HG03280 (cell line): ENCODE data around the gene SMAD5.

ENCODE experiments used
- ATAC-seq: cut with Tn5 transposase; IDR thresholded peaks from one replicate; pipeline ENCODE4 v1.9.1; 2021; ENCODE audit warnings: mild to moderate bottlenecking, moderate library complexity; ENCODE audit not compliant: unreplicated experiment

The SMAD5 gene

DNA sequence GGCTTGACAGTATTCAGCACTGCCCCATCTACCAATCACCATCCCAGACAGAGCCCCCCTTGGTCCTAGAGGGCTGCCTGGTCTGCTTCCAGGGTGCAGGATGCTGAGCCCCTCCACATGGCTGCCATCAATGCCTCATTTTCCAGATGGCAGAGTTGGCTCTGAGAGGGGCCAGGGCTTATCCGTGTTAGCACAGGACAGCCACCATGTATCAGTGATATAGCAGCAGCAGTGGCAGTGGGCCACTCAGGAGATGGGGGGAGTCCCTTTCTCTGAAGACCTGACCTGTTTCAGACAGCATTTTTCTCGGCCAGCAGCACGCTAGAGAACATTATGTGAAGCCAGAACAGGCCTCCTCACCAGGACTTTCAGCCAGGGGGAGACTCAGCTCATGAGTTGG is 61.9 kb downstream of the SMAD5 start:
- no peak for ATAC-seq

DNA sequence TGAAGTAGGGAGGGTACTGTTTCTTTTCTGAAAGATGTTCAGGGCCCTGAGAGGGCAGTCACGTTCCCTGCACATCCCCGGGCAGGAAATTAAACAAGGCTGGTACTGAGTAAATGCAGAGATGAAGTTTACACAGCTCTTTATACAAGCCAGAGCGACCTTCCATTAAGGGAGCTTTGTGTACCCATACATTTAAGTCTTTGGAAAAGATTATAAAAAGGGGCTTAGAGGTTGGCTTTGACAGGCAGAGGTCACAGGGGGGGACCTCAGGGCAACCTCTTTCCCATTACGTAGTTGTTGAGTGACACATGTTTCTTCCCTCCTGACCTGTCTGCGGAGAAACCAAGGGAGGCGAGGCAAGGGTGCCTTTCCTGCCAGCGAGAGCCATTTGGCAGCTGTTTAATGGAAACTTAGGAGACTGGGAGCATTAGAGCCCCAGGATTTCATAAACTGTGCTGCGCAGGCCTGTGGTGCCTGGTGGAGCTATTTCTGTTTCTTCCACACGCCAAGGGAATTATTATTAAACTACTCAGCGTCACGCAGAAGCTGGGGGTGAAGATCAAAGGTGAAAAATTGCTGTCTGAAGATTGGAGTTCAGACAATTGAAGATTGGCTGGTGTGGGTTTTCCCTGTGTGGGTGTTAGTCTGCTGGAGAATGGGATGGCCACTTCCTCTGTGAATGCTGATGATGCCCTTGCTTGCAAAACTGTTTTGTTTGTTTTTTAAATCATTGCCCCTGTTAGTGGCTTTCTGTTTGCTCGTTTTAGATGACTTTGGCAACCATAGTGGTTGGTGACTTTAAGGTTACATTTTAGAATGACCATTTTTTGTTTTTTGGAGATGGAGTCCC is 63.6 kb downstream of the SMAD5 start:
- no peak for ATAC-seq

DNA sequence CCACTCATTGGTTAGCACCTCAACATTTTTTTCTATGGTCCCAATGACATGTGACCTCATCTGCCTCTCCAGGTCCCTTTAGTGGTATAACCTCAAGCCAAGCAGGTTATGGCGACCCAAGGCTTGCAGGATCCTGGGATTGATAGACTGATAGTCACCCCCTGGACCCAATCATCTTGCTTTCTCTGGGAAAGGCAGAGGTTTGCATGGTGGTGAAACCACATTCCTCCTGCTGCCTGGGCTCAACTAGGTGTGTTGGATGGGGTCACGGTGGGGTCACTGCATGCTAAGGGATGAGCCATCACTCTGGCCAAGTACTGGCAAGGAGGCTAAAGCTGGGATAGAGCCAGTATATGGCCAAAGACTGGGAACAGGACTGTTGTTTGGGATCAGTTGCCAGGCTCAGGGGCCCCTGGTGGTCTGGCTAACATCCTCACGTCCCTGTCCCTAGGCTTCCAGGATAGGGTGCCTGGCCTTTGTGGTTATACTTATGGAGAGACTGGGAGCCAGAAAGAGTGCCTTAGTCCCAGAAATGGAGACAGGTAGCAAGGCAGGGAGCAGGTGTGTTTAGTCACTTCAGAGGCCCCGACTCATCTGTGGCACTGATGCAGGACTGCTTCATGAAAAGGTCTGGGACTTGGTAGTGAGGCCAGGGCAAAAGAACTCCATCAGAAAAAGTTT is 65.0 kb downstream of the SMAD5 start:
- no peak for ATAC-seq

DNA sequence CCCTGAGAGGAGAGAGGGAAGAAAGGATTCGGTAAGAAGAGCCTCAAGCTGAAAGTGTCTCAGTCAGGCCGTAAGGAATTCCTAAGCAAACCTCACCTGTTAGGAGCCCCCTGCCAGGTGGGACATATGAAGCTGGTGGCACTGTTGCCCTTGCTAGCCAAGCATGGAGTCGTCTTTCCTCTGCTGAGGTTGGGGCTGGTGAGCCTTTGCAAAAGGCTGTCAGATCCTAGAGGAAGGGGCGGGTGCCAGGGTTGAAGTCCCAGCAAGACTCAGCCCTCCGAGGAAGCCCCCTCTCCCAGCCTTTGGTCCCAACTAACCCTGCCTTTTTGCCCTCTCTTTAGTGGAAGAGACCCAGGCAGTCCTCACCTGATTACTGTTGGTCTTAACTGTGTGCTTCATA is 65.8 kb downstream of the SMAD5 start:
- ATAC-seq = no peak

DNA sequence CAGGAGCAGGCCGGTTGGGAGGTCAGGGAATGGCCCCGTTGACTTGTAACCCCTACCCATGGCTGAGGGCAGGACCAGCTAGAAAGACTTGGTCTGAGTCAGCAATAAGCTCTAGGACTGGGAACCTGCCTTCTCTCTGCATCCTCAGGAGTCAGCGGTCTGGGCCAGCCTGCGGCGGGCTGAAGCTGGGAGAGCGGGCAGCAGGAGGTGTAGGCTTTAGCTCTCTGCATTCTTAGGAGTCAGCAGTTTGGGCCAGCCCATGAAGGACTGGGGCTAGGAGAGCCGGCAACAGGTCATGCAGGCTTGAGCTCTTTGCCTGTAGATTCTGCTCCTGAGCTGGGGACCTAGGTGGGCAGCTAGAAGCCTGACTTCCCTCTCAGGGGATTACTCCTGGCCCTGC is 66.8 kb downstream of the SMAD5 start:
- ATAC-seq = no peak

DNA sequence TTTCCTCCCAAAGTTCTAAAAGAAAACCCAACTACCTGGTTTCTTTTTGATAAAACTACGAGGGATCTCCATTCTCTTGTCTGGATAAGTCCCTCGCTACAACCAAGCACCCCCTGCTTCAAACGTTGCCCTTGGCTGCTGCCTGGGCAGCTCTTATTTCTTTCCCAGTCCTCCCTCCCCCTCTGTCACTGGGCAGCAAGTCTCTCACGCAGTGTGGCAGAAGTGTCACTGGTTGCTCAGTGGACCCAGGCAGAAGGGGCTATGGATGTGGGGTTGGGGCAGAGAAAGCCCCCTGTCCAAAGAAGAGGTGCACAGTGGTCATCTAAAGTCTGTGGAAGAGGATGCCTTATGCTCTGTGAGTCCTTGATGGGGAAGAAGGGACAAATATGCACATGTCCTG is 67.5 kb downstream of the SMAD5 start:
- ATAC-seq = no peak

DNA sequence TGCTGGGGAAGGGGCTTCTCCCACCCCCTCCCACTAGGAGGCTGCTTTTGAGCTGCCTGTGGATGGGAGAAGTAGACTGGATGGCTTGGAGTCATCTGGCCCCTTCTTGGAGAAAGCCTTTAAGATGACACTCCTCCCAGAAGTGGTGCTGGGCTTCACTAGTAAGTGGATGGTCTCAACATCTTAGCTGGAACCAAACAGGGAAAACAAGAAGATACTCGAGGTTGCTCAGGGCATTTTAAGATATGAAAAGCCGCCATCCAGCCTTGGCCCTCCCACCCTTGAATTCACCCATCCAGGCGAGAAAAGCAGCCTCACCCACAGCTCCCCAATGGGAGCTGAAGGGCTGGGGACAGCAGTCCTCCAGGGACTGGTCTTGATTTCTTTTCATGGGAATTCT is 68.1 kb downstream of the SMAD5 start:
- no peak for ATAC-seq

DNA sequence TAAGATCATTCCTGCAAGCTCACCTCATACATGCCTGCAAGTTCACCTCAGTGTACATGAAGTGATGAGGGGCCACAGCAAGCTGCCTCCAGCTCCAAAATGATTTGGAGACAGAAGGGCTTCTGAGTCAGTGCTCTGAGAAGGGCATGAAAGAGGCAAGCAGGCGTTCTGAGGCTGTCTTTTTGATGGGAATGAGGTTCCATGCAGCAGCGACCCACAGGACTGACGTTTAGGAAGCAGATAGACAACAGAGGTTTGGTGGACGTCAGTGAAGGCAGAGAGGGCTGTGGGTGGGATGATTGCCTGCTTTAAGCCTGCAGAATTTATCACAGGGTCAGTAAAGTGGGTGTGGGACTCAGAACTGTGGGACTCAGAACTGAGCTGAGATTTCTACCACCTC is 69.2 kb downstream of the SMAD5 start:
- ATAC-seq = no peak

DNA sequence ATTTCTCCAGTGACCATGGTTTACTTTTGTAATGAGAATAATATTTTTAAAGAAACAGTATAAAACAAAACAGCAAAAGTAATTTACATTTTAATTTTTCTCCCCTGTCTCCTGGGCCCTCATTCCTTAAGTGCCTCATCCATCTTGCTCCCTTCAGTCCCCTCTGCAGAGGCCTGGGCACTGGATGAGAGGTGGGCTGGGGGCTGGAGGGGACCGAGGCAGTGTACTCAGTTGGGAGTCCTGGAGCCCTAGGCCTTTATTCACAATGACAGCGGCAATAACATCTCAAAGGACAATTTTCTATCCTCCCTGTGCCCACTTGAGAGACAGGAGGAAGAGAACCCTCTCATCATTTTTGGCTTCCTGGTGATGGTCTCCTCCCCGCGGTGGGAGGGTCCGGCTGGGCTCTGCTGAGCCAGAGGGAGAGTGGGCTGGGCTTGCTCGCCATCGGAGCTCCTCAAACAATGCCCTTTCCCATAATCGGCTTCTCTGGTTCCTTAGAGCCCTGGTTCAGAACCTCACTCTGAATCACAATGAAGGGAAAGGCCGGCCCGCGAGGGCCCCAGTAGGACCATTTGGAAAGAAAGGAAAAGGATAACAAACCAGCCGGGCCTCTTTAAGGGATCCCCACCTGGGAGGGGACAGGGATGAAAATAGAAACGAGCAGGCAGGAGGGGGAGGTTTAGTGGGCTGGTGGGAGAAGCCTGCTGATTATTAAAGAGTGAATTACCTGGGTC is 70.0 kb downstream of the SMAD5 start:
- ATAC-seq = no peak

DNA sequence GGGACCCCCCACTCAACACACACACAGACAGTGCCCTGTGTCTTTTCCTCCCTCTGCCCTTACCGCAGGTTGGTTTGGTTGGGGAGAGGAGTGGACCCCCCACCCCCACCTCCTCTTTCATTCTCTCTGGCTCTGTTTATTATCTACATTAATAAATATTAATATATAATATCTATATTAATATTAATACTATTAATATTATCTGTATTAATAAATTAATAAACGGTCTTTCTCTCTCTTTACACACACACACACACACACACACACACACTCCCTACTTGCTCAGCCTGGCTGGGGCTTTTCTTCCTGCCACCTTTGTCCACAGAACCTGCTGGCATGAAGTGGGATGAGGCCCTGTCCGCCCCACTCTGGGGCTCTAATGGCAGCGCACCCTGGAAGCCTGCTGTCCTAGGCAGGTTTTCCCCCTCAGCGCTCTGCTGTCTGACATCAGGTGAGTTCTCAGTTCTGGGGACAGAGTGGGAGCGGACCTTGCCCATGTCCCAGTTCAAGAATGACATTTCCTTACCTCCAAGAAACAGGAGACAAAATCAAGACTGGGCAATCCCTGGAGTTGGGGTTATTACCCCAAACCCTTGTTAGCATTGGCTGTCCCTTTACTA is 70.8 kb downstream of the SMAD5 start:
- ATAC-seq = no peak

DNA sequence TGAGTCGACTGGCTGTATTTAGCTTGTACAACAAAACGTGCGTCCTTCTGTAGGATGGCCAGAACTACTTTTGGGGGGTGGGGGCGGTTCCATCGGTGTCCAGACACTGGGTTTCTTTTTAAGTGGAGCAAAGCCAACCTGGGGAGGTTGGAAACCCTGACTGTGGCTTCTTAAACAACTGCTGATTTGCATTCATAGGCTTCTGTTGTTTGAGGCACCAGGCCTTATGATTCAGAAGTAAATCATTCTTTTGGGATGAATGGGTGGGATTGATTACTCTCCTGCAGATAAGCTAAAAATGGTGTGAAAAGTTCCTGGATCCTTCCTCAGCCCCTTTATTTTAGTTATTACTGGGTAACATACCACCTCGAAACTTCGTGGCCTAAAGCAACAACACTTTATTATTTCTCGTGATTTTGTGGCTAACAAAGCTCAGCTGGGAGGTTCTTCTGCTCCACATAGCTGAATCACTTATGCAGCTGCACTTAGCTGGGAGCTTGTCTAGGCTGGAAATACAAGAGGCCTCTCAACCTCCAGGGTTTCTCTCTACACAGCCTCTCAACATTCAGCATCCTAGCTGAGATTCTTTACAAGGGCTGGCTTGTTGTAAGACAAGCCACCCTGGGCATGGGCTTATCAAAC is 72.5 kb downstream of the SMAD5 start:
- no peak for ATAC-seq

DNA sequence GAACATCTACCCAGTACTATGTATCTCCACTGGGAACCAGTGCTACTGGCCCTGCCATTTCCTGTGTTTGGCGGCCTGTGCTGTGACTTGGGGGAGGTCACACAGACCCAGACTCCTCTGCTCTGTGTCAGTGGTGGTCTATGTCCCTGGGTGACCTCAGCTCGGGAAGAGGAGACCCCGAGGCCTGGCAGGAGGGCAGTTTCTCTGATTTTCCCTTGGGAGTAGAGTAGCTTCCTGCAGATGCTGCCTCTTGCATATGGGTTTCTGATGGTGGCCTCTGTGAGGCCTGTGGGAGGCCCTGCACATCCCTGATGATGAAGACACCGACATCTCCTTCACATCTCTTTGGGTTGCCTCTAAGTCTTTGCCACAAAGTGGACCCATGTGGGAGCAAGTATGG is 73.3 kb downstream of the SMAD5 start:
- no peak for ATAC-seq

DNA sequence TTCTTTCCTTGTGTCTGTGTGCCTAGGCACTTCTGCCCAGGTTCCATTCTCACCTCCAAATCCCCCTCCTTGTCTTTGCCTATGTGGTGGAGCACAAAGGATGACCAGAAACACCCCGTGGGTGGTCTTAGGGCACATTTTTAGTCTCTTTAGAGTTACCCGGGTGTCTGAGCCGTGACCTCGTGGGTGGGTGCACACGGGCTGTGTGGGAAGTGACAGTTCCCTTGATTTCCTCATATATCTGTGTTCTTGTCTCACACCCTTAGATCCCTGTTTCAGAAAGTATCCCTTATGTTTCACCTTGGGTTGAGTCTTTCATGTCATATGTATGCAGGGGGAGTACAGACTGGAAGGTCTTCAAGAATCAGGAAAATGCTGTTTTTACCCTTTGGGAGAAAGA is 73.7 kb downstream of the SMAD5 start:
- no peak for ATAC-seq

DNA sequence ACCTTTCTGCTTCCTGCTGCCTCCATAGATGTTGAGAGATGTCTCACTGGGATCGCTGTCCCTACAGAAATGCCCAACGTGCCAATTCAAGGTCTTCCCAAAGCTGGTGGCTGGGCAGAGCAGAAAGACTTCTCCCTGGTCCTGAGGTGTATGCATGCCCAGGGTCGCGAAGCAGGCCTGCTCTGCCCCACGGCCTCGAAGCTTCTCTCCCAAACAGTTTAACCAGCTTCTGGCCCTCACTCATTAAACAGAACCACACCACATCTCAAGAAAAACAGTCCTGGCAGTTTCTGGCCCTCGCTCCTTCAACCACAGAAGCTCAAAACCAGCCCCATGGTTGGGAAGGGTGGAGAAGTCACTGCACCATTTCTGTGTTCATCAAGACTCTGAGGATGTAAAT is 75.0 kb downstream of the SMAD5 start:
- no peak for ATAC-seq

DNA sequence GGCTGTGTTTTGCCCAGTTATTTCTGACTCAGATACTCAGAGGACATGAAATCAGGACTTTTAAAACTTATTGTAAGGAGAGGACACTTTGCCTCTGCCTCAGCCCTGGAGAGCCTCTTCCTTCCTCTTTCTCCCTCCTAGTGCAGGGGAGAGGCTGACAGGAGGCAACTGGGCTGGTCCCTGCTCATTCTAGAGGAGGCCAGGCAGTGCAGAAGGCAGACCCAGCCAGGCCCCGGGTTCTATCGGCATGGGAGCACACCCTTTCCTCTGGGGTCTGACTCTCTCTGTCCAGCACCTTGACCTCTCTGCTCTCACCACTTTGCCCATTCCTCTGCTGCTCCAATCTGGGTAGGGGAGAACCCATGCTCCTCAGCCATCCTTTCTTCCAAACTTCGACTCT is 76.3 kb downstream of the SMAD5 start:
- ATAC-seq = no peak

DNA sequence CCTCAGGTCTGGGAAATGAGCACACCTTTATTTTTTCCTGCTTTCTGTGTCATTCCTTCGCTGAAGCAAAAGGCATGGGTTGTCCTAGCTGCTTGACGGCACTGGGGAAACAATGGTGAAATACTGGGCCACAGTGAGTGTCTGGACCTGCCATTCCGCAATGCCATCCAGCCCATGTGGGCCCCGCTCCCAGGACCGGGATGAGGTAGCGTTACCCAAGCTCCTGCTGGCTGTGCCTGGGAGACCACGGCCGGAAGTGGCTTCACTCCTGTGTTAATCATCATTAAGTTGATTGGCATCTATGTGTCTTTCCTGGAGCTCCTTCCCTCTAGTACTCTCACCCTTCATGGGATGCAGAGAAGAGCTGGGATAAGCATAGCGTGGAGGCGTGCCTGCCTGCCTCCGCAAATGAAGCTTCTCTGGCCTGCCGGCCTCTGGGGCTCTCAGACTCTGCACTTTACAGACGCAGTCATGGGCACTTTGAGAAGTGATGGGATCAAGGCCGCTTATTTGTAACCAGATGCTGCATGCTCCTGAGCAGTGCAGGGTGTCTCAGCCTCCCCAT is 76.8 kb downstream of the SMAD5 start:
- no peak for ATAC-seq

DNA sequence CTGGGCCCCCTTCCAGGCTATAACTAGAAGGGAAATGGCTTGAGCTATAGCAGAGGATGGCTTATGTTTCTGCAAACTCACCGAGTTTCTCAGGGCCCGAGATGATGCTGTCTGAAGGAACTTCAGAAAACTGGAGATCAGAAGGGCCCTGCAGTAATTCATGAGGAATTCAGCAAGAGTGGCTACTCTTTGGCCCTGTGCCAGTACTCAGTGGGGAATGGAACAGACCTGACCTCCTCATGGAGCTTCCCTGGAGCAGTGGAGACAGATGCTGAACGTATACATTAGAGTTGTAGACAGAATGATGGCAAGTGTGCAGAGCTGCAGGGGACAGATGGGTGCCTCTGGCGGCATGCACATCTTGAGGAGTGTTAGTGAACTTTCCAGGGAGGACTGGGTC is 77.6 kb downstream of the SMAD5 start:
- ATAC-seq = no peak

DNA sequence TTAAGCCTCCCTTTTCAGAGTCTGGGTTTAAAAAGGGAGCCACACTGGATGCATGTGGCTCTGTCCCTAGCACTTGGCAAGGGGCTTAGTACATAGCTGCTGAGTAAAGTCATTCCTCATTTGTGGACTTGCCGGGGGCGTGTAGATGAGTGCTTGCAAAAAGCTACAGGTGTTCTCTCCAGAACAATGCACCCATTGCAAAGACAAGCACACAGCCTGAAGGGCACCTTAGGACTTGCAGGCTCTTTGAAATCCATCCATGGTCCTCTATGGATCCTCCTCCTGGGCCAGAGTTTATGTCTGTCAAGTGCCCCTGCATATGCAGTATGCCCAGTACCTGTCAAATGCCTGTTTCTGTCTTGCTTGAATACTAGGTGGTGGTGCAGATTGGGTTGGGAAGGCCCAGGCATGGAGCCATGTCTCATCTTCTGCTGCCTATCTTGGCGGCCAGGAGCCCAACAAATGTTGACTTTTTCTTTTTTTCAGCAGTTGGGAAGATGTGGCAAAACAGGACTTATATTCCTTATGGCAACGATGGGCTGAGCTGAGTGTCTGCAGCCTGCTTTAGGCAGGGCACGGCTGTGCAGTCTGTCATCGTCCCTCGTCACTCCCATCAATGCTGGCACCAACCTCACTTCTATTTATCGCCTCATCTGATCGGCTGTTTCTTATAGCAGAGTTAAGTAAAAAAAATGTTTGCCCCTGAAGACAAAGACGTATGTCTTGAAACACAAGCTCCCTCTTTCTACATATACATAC is 78.8 kb downstream of the SMAD5 start:
- ATAC-seq = no peak

DNA sequence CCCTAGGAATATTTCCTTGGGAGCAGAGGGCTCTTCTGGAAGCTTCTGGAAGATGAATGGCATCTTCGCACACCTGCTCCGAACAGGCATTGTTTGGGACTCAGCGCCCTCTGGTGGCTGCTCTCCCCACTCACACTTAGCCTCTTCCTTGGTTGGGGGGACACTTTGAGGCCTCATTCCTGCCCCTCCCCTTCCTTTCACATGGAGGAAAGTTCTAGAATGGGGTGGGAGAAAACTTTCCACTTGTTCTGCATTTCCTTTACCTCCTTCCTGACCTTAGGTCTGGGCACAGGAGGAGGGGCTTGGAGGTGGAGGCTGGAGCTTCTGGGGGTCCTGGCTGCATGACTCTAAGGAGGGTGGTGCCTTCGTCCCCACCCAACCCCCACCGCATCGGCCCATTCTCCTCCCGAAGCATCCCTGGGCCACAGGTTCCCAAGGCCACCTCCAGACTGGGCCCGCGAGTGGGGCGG is 79.6 kb downstream of the SMAD5 start:
- ATAC-seq = no peak
